WTC11 (cell line): ENCODE measurements around the gene FAHD1. TPM values are rescaled to one million over a fixed set of nuclear protein-coding genes. Genes with fewer than 3 reads are reported as not detected.

Experiments used
- ATAC-seq: fragments of 200-7000 bp; cut with Tn5 transposase; 2 replicates; pipeline ENCODE4 v1.10.0; 2021; ENCODE audit warnings: mild to moderate bottlenecking, moderate library complexity
- CTCF ChIA-PET: fragments of 300-600 bp; sonication (Branson Sonifier 250); formaldehyde crosslinking; loops from one replicate; lab custom pipeline; 2021; ENCODE audit warnings: antibody characterized with exemption; lab: Charles Lee
- POLR2A ChIA-PET: fragments of 350-600 bp; sonication (Branson Sonifier 250); formaldehyde crosslinking; loops from one replicate; lab custom pipeline; 2021; ENCODE audit warnings: antibody characterized with exemption; lab: Charles Lee
- DNase-seq: peaks from one replicate; pipeline ENCODE4 v3.0.0; 2021; ENCODE audit warnings: low spot score
- H3K27ac Mint-ChIP-seq: 2 replicates; pipeline ENCODE4 v1.8.0; 2021; ENCODE audit warnings: mixed read lengths
- H3K27me3 Mint-ChIP-seq: 2 replicates; pipeline ENCODE4 v1.8.0; 2021; ENCODE audit warnings: low read depth, mild to moderate bottlenecking, moderate library complexity, mixed read lengths
- H3K36me3 Mint-ChIP-seq: 2 replicates; pipeline ENCODE4 v1.8.0; 2021; ENCODE audit warnings: mixed read lengths
- H3K4me1 Mint-ChIP-seq: 2 replicates; pipeline ENCODE4 v1.8.0; 2022; ENCODE audit warnings: mixed read lengths
- H3K4me3 Mint-ChIP-seq: 2 replicates; pipeline ENCODE4 v1.8.0; 2021; ENCODE audit warnings: mild to moderate bottlenecking, moderate library complexity, mixed read lengths
- H3K9me3 Mint-ChIP-seq: 2 replicates; pipeline ENCODE4 v1.8.0; 2021; ENCODE audit warnings: mixed read lengths
- ATF1 ChIP-seq: sonication (generic); formaldehyde crosslinking; IDR thresholded peaks from 2 replicates; pipeline ENCODE4 v1.8.1; 2023; ENCODE audit warnings: mild to moderate bottlenecking, moderate library complexity, missing genetic modification reagents
- ATF2 ChIP-seq: sonication (generic); formaldehyde crosslinking; IDR thresholded peaks from 2 replicates; pipeline ENCODE4 v1.8.1; 2022; ENCODE audit warnings: low read depth, missing genetic modification reagents, borderline replicate concordance
- E2F1 ChIP-seq: sonication (generic); formaldehyde crosslinking; IDR thresholded peaks from 2 replicates; pipeline ENCODE4 v1.8.0; 2022; ENCODE audit warnings: mild to moderate bottlenecking, missing genetic modification reagents
- EMX1 ChIP-seq: fragments of 250-450 bp; sonication (Bioruptor Pico); IDR thresholded peaks from 2 replicates; pipeline ENCODE4 v1.8.0; 2021; ENCODE audit warnings: mild to moderate bottlenecking
- ESRRA ChIP-seq: sonication (generic); formaldehyde crosslinking; IDR thresholded peaks from 2 replicates; pipeline ENCODE4 v1.8.1; 2022; ENCODE audit warnings: mild to moderate bottlenecking, missing genetic modification reagents, borderline replicate concordance
- GABPB1 ChIP-seq: sonication (generic); formaldehyde crosslinking; IDR thresholded peaks from 2 replicates; pipeline ENCODE4 v1.8.1; 2023; ENCODE audit warnings: mild to moderate bottlenecking, missing genetic modification reagents
- GTF2I ChIP-seq: fragments of 250-450 bp; sonication (Bioruptor Pico); conservative IDR thresholded peaks from 2 replicates; pipeline ENCODE4 v1.4.0; 2021; ENCODE audit warnings: mild to moderate bottlenecking
- IRF1 ChIP-seq: sonication (generic); formaldehyde crosslinking; IDR thresholded peaks from 2 replicates; pipeline ENCODE4 v1.8.0; 2023; ENCODE audit warnings: missing genetic modification reagents
- JAZF1 ChIP-seq: fragments of 250-450 bp; sonication (Bioruptor Pico); IDR thresholded peaks from 2 replicates; pipeline ENCODE4 v1.9.0; 2021; ENCODE audit warnings: moderate library complexity, mild to moderate bottlenecking, inconsistent platforms
- JUN ChIP-seq: sonication (generic); formaldehyde crosslinking; IDR thresholded peaks from 2 replicates; pipeline ENCODE4 v1.8.0; 2023; ENCODE audit warnings: mild to moderate bottlenecking, missing genetic modification reagents
- MXD4 ChIP-seq: fragments of 250-450 bp; sonication (Bioruptor Pico); IDR thresholded peaks from 2 replicates; pipeline ENCODE4 v1.8.0; 2021; ENCODE audit warnings: mild to moderate bottlenecking, moderate library complexity, borderline replicate concordance
- MYBL2 ChIP-seq: sonication (generic); formaldehyde crosslinking; IDR thresholded peaks from 2 replicates; pipeline ENCODE4 v1.8.1; 2023; ENCODE audit warnings: mild to moderate bottlenecking, moderate library complexity, missing genetic modification reagents
- NFATC4 ChIP-seq: fragments of 250-450 bp; sonication (Bioruptor Pico); IDR thresholded peaks from 2 replicates; pipeline ENCODE4 v1.9.0; 2021; ENCODE audit warnings: mild to moderate bottlenecking
- OVOL2 ChIP-seq: fragments of 250-450 bp; sonication (Bioruptor Pico); IDR thresholded peaks from 2 replicates; pipeline ENCODE4 v1.9.0; 2021; ENCODE audit warnings: mild to moderate bottlenecking, borderline replicate concordance
- PRRX2 ChIP-seq: fragments of 250-450 bp; sonication (Bioruptor Pico); IDR thresholded peaks from 2 replicates; pipeline ENCODE4 v1.8.0; 2021; ENCODE audit warnings: mild to moderate bottlenecking
- ZMAT4 ChIP-seq: fragments of 250-450 bp; sonication (Bioruptor Pico); IDR thresholded peaks from 2 replicates; pipeline ENCODE4 v1.9.0; 2021; ENCODE audit warnings: mild to moderate bottlenecking
- ZNF121 ChIP-seq: sonication (generic); formaldehyde crosslinking; IDR thresholded peaks from 2 replicates; pipeline ENCODE4 v1.8.0; 2023; ENCODE audit warnings: missing genetic modification reagents
- ZNF138 ChIP-seq: sonication (generic); formaldehyde crosslinking; conservative IDR thresholded peaks from 2 replicates; pipeline ENCODE4 v1.8.1; 2022; ENCODE audit warnings: mild to moderate bottlenecking, moderate library complexity, missing genetic modification reagents
- ZNF263 ChIP-seq: sonication (generic); formaldehyde crosslinking; IDR thresholded peaks from 2 replicates; pipeline ENCODE4 v1.8.1; 2022; ENCODE audit warnings: low read depth, mild to moderate bottlenecking, moderate library complexity, missing genetic modification reagents
- ZNF281 ChIP-seq: sonication (generic); formaldehyde crosslinking; IDR thresholded peaks from 2 replicates; pipeline ENCODE4 v1.8.0; 2023; ENCODE audit warnings: mild to moderate bottlenecking, missing genetic modification reagents
- ZNF423 ChIP-seq: fragments of 250-450 bp; sonication (Bioruptor Pico); IDR thresholded peaks from 2 replicates; pipeline ENCODE4 v2.1.2; 2022; ENCODE audit warnings: mild to moderate bottlenecking, moderate library complexity
- ZNF532 ChIP-seq: fragments of 250-450 bp; sonication (Bioruptor Pico); IDR thresholded peaks from 2 replicates; pipeline ENCODE4 v1.9.0; 2021; ENCODE audit warnings: mild to moderate bottlenecking, borderline replicate concordance
- total RNA-seq: library from RNA; stranded (reverse); gene quantifications from 3 replicates; pipeline ENCODE4 v1.2.3, GENCODE V29; 2021

FAHD1 gene
- total RNA-seq, 1 experiment from 2014 or later = 14.3 TPM

GRCh38 chr16:1820946-1821290 is 6.1 kb upstream of the FAHD1 start:
- Mint-ChIP-seq H3K4me1 (0 out of 2 replicates have a peak, but pooled peaks cover 4% of the 10 kb centered on the region), H3K36me3 (no peaks in the 10 kb centered on the region), H3K27ac (no peak overlapping the region), H3K4me3 (no peak overlapping the region), H3K27me3 (no peaks in the 10 kb centered on the region), H3K9me3 (no peaks in the 10 kb centered on the region)
- CTCF ChIA-PET = no interaction called here
- DNase-seq = no peak
- POLR2A ChIA-PET = no interaction called here
- TF ChIP-seq ESRRA (CRISPR knock-in tag) (no peak), NFATC4 (CRISPR knock-in tag) (no peak), ZNF263 (CRISPR knock-in tag) (no peak), E2F1 (CRISPR knock-in tag) (no peak), ZNF281 (CRISPR knock-in tag) (no peak), EMX1 (no peak), MYBL2 (CRISPR knock-in tag) (no peak), JAZF1 (CRISPR knock-in tag) (no peak), IRF1 (no peak), JUN (CRISPR knock-in tag) (no peak), MXD4 (CRISPR knock-in tag) (no peak), GTF2I (CRISPR knock-in tag) (no peak), ZNF532 (no peak)
- no peak for ATAC-seq

GRCh38 chr16:1821861-1822611 is 5.0 kb upstream of the FAHD1 start:
- H3K27ac Mint-ChIP-seq = no peak overlapping the region
- no peaks in the 10 kb centered on the region for H3K27me3 Mint-ChIP-seq
- ChIA-PET POLR2A (no interaction called here), CTCF (interaction anchor here (2.8 kb wide), 1 partner anchor 10 kb away, joined by 16 read pairs; no protein-coding TSS in a partner anchor)
- H3K4me3 Mint-ChIP-seq = no peak overlapping the region
- ATAC-seq (no peak), DNase-seq (no peak)
- H3K9me3 Mint-ChIP-seq = no peaks in the 10 kb centered on the region
- 0 out of 2 replicates have a peak, but pooled peaks cover 4% of the 10 kb centered on the region for H3K4me1 Mint-ChIP-seq
- H3K36me3 Mint-ChIP-seq = no peaks in the 10 kb centered on the region
- TF ChIP-seq GABPB1 (CRISPR knock-in tag) (no peak), ZMAT4 (no peak), ZNF121 (no peak), PRRX2 (CRISPR knock-in tag) (no peak), ATF1 (CRISPR knock-in tag) (no peak), ATF2 (no peak), JAZF1 (CRISPR knock-in tag) (no peak), OVOL2 (no peak), ZNF423 (CRISPR knock-in tag) (no peak), ZNF138 (CRISPR knock-in tag) (no peak)
